ENCODE results near the gene IGF1R. TPM values are rescaled to one million over a fixed set of nuclear protein-coding genes. Genes with fewer than 3 reads are reported as not detected.

The IGF1R gene
- total and polyA plus RNA-seq, 2 of the 8 experiments (the other 6 are each of a cell fraction or from before 2014, with no cell fraction given), result 32.9 to 109 TPM

DNA sequence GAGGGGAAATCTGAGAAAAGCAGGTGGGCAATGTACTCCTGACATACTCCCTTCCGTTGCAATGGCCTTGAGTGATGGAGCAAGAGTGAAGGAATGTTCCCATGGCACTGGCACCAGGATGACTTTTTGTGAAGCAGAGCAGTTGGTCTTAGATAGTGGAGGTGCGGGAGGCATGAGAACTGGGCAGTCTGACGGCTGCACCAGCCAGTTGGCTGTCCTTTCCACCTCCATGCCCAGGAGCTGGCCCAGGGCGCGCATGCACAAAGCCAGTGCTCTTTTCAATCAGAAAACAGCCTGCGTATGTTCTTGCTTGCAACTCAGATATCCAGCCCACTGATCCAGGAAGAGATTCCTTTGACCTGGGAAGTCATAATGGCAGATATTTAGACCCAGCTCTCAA, 222.4 kb downstream of the IGF1R start (continued):
- no peak for TF ChIP-seq CBX5 (IDR thresholded peaks at IDR 0.05; ENCODE audit: low read depth, low read length)
- TF ChIP-seq SRF (IDR thresholded peaks at IDR 0.05; ENCODE audit: low read depth, low read length), result no peak
- TF ChIP-seq, protein P1, sequence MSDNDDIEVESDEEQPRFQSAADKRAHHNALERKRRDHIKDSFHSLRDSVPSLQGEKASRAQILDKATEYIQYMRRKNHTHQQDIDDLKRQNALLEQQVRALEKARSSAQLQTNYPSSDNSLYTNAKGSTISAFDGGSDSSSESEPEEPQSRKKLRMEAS (IDR thresholded peaks at IDR 0.05), result no peak
